K562 (cell line): ENCODE results near the gene OARD1. TPM values are rescaled to one million over a fixed set of nuclear protein-coding genes. Genes with fewer than 3 reads are reported as not detected.
A peak's percentile ranks its signal among the peaks of the same experiment; 100 is the strongest.

Experiments used
- ASH1L ChIP-seq: fragments of 450-650 bp; IDR thresholded peaks from 2 replicates; pipeline ENCODE4 v1.6.1; 2018; ENCODE audit warnings: borderline replicate concordance, mild to moderate bottlenecking, low read depth; ENCODE audit not compliant: partially characterized antibody
- CAMTA2 ChIP-seq: fragments of 250-450 bp; sonication (Bioruptor Pico); conservative IDR thresholded peaks from 2 replicates; pipeline ENCODE4 v1.5.1; 2022
- ELF2 ChIP-seq: fragments of 250-450 bp; sonication (Bioruptor Pico); IDR thresholded peaks from 2 replicates; pipeline ENCODE4 v1.5.0; 2021; ENCODE audit warnings: mild to moderate bottlenecking
- FOS ChIP-seq: IDR thresholded peaks from 3 replicates; pipeline ENCODE4 v1.6.1; 2011; ENCODE audit not compliant: insufficient read length; ENCODE audit errors: extremely low read depth
- HEY1 ChIP-seq: fragments of 250-450 bp; sonication (Bioruptor Pico); IDR thresholded peaks from 2 replicates; pipeline ENCODE4 v1.5.0; 2020; ENCODE audit warnings: mild to moderate bottlenecking, moderate library complexity, borderline replicate concordance
- HIVEP1 ChIP-seq: fragments of 250-450 bp; sonication (Bioruptor Pico); IDR thresholded peaks from 2 replicates; pipeline ENCODE4 v1.4.0; 2020; ENCODE audit warnings: mild to moderate bottlenecking
- KDM1A ChIP-seq, 2 experiments: fragments of 450-650 bp; IDR thresholded peaks; 2 replicates each; pipeline ENCODE4 v1.6.1; 2016; ENCODE audit warnings: mild to moderate bottlenecking in 2 of 2
- MXI1 ChIP-seq: IDR thresholded peaks from 2 replicates; pipeline ENCODE4 v1.6.1; 2011; ENCODE audit warnings: low read depth, mild to moderate bottlenecking, improper control_type of control experiment, low read length
- NEUROD1 ChIP-seq: fragments of 150-350 bp; IDR thresholded peaks from 2 replicates; pipeline ENCODE4 v1.6.1; 2014; ENCODE audit warnings: borderline replicate concordance, low read length, low read depth; ENCODE audit not compliant: partially characterized antibody
- OTX1 ChIP-seq: fragments of 450-650 bp; formaldehyde crosslinking; IDR thresholded peaks from 2 replicates; pipeline ENCODE4 v1.4.0; 2022; ENCODE audit warnings: mild to moderate bottlenecking
- PHF21A ChIP-seq: fragments of 450-650 bp; IDR thresholded peaks from 2 replicates; pipeline ENCODE4 v1.6.1; 2017; ENCODE audit warnings: low read depth, borderline replicate concordance
- RBBP5 ChIP-seq: fragments of 200-600 bp; sonication (generic); IDR thresholded peaks from 2 replicates; pipeline ENCODE4 v1.6.1; 2012; ENCODE audit warnings: borderline replicate concordance, mild to moderate bottlenecking, low read length, control low read depth, inconsistent platforms; ENCODE audit not compliant: insufficient read depth, poor library complexity, severe bottlenecking
- SMC3 ChIP-seq: conservative IDR thresholded peaks from 2 replicates; pipeline ENCODE4 v1.6.1; 2011; ENCODE audit warnings: low read depth, low read length, improper control_type of control experiment; ENCODE audit not compliant: insufficient read depth
- TCF3 ChIP-seq: sonication (generic); formaldehyde crosslinking; IDR thresholded peaks from 2 replicates; pipeline ENCODE4 v1.4.0; 2020; ENCODE audit warnings: mild to moderate bottlenecking, missing genetic modification reagents
- ZBTB1 ChIP-seq: sonication (generic); formaldehyde crosslinking; IDR thresholded peaks from 2 replicates; pipeline ENCODE4 v1.8.1; 2023; ENCODE audit warnings: missing genetic modification reagents, low read depth, mild to moderate bottlenecking, borderline replicate concordance
- ZBTB17 ChIP-seq: fragments of 450-650 bp; formaldehyde crosslinking; IDR thresholded peaks from 2 replicates; pipeline ENCODE4 v1.4.0; 2020; ENCODE audit warnings: mild to moderate bottlenecking
- ZFP1 ChIP-seq: fragments of 450-650 bp; formaldehyde crosslinking; IDR thresholded peaks from 2 replicates; pipeline ENCODE4 v1.4.0; 2020; ENCODE audit warnings: mild to moderate bottlenecking, mixed read lengths
- ZNF121 ChIP-seq: sonication (generic); formaldehyde crosslinking; conservative IDR thresholded peaks from 2 replicates; pipeline ENCODE4 v1.8.0; 2022; ENCODE audit warnings: missing genetic modification reagents
- ZNF324 ChIP-seq: fragments of 250-450 bp; sonication (Bioruptor Pico); IDR thresholded peaks from 2 replicates; pipeline ENCODE4 v1.4.0; 2020; ENCODE audit warnings: mild to moderate bottlenecking
- ZNF583 ChIP-seq: fragments of 250-450 bp; sonication (Bioruptor Pico); IDR thresholded peaks from 2 replicates; pipeline ENCODE4 v1.4.0; 2020
- polyA plus RNA-seq, 8 experiments: library from polyadenylated mRNA; depleted of rRNA in 4 of 8; stranded (reverse) in 5 of 8; unstranded in 3 of 8; fragments of >200 nt; fragmentation: Nextera tagmentation in 2 of 8; fragmentation: Illumina TruSeq in 1 of 8; extraction: Ambion mirVana in 2 of 8; extraction: Trizol in 1 of 8; gene quantifications; 2 replicates each; pipeline versions ENCODE4 v1.2.1 to v1.2.3, GENCODE V29; 2011 to 2014; ENCODE audit warnings: inconsistent platforms in 1 of 8, missing spikeins in 1 of 8
- total RNA-seq, 7 experiments: library from RNA; depleted of rRNA in 6 of 7; stranded (reverse); fragments of >200 nt in 6 of 7; fragmentation: Illumina TruSeq in 2 of 7; extraction: Trizol in 2 of 7; gene quantifications; 2 replicates each; pipeline versions ENCODE4 v1.2.1 to v1.2.3, GENCODE V29; 2011 to 2021; ENCODE audit warnings: low replicate concordance in 1 of 7
- TF ChIP-seq, protein P1 (sequence below), 2 experiments: IDR thresholded peaks; 2 replicates each; pipeline ENCODE4 v1.6.1; 2011; ENCODE audit warnings: borderline replicate concordance in 1 of 2, control low read depth in 1 of 2, low read depth in 1 of 2, low read length in 1 of 2, mild to moderate bottlenecking in 1 of 2, mixed read lengths in 1 of 2, moderate library complexity in 1 of 2; ENCODE audit not compliant: insufficient read depth in 1 of 2, insufficient read length in 1 of 2, poor library complexity in 1 of 2, severe bottlenecking in 1 of 2; ENCODE audit errors: extremely low read depth in 1 of 2
- TF ChIP-seq, protein P2 (sequence below), 2 experiments: fragments of 450-650 bp in 1 of 2; sonication (generic) in 1 of 2; formaldehyde crosslinking in 1 of 2; IDR thresholded peaks in 1 of 2; conservative IDR thresholded peaks in 1 of 2; 2 replicates each; pipeline versions ENCODE4 v1.6.1 to v1.8.1; 2016 to 2023; ENCODE audit warnings: mild to moderate bottlenecking in 2 of 2, moderate library complexity in 2 of 2, inconsistent platforms in 1 of 2, missing genetic modification reagents in 1 of 2
- TF ChIP-seq, protein P3 (sequence below): sonication (generic); formaldehyde crosslinking; IDR thresholded peaks from 2 replicates; pipeline ENCODE4 v1.8.1; 2023; ENCODE audit warnings: mild to moderate bottlenecking, missing genetic modification reagents, moderate library complexity
- TF ChIP-seq, protein P4 (sequence below): fragments of 150-350 bp; conservative IDR thresholded peaks from 2 replicates; pipeline ENCODE4 v1.6.1; 2014; ENCODE audit warnings: low read length

The OARD1 gene
- total and polyA plus RNA-seq, 9 of the 15 experiments (the other 6 are each of a cell fraction or from before 2014, with no cell fraction given) = 43.4 to 88.3 (median 61.1) TPM

DNA sequence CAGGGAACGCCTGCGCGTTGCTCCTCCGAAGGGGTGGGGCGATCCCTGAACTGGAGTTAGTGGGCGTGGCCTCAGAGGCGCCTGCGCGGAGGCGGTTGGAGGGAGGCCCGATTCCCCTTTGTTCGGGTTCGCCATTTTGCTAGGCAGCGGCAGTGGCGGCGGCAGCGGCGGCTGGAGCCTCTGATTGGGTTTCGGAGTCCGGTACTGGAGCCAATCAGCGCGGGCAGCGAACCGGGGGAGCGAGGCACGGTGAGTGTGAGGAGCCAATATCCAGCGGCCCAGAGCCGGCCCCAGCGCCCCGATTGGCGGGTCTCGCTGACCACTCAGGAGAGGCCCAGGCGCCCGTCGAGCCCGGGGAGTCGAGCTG, 663 bp upstream of the OARD1 start, which contains the start of gene NFYA (continued):
- TF ChIP-seq, protein P1, sequence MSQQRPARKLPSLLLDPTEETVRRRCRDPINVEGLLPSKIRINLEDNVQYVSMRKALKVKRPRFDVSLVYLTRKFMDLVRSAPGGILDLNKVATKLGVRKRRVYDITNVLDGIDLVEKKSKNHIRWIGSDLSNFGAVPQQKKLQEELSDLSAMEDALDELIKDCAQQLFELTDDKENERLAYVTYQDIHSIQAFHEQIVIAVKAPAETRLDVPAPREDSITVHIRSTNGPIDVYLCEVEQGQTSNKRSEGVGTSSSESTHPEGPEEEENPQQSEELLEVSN (IDR thresholded peaks at IDR 0.05; ENCODE audit: borderline replicate concordance in 1 of 2, extremely low read depth in 1 of 2, insufficient read depth in 1 of 2, insufficient read length in 1 of 2, low read depth in 1 of 2, low read length in 1 of 2, poor library complexity in 1 of 2, severe bottlenecking in 1 of 2) = peak; percentile 4 to 50
- TF ChIP-seq ZFP1 (CRISPR knock-in tag) (no peak), HEY1 (CRISPR knock-in tag) (no peak), PHF21A (peak; percentile 75; the same call in 1 of the 2 replicates), TCF3 (CRISPR knock-in tag) (no peak; the same call in 1 of the 2 replicates), KDM1A (IDR thresholded peaks at IDR 0.05) (no peak), MXI1 (no peak), ZNF324 (CRISPR knock-in tag) (no peak), ELF2 (CRISPR knock-in tag) (no peak), ASH1L (peak; percentile 85), ZBTB17 (CRISPR knock-in tag) (peak; percentile 92), SMC3 (no peak), ZNF121 (CRISPR knock-in tag) (no peak), RBBP5 (peak; percentile 56), ZNF583 (CRISPR knock-in tag) (no peak), ZBTB1 (CRISPR knock-in tag) (no peak), NEUROD1 (peak; percentile 86), OTX1 (CRISPR knock-in tag) (0 out of 2 replicates have a peak, but pooled peaks have one; percentile 14), HIVEP1 (CRISPR knock-in tag) (peak; percentile 65; the same call in 1 of the 2 replicates), FOS (peak; percentile 90), CAMTA2 (CRISPR knock-in tag) (no peak)
- TF ChIP-seq, protein P2, sequence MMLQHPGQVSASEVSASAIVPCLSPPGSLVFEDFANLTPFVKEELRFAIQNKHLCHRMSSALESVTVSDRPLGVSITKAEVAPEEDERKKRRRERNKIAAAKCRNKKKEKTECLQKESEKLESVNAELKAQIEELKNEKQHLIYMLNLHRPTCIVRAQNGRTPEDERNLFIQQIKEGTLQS (IDR thresholded peaks at IDR 0.05) = no peak
- TF ChIP-seq, protein P2 (CRISPR knock-in tag; conservative IDR thresholded peaks at IDR 0.05) = no peak
- TF ChIP-seq, protein P3, sequence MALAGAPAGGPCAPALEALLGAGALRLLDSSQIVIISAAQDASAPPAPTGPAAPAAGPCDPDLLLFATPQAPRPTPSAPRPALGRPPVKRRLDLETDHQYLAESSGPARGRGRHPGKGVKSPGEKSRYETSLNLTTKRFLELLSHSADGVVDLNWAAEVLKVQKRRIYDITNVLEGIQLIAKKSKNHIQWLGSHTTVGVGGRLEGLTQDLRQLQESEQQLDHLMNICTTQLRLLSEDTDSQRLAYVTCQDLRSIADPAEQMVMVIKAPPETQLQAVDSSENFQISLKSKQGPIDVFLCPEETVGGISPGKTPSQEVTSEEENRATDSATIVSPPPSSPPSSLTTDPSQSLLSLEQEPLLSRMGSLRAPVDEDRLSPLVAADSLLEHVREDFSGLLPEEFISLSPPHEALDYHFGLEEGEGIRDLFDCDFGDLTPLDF (CRISPR knock-in tag) = no peak
- TF ChIP-seq, protein P4, sequence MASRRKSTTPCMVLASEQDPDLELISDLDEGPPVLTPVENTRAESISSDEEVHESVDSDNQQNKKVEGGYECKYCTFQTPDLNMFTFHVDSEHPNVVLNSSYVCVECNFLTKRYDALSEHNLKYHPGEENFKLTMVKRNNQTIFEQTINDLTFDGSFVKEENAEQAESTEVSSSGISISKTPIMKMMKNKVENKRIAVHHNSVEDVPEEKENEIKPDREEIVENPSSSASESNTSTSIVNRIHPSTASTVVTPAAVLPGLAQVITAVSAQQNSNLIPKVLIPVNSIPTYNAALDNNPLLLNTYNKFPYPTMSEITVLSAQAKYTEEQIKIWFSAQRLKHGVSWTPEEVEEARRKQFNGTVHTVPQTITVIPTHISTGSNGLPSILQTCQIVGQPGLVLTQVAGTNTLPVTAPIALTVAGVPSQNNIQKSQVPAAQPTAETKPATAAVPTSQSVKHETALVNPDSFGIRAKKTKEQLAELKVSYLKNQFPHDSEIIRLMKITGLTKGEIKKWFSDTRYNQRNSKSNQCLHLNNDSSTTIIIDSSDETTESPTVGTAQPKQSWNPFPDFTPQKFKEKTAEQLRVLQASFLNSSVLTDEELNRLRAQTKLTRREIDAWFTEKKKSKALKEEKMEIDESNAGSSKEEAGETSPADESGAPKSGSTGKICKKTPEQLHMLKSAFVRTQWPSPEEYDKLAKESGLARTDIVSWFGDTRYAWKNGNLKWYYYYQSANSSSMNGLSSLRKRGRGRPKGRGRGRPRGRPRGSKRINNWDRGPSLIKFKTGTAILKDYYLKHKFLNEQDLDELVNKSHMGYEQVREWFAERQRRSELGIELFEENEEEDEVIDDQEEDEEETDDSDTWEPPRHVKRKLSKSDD = no peak
